ENCODE measurements around the gene WDFY1.

WDFY1 gene, protein sequence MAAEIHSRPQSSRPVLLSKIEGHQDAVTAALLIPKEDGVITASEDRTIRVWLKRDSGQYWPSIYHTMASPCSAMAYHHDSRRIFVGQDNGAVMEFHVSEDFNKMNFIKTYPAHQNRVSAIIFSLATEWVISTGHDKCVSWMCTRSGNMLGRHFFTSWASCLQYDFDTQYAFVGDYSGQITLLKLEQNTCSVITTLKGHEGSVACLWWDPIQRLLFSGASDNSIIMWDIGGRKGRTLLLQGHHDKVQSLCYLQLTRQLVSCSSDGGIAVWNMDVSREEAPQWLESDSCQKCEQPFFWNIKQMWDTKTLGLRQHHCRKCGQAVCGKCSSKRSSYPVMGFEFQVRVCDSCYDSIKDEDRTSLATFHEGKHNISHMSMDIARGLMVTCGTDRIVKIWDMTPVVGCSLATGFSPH

DNA sequence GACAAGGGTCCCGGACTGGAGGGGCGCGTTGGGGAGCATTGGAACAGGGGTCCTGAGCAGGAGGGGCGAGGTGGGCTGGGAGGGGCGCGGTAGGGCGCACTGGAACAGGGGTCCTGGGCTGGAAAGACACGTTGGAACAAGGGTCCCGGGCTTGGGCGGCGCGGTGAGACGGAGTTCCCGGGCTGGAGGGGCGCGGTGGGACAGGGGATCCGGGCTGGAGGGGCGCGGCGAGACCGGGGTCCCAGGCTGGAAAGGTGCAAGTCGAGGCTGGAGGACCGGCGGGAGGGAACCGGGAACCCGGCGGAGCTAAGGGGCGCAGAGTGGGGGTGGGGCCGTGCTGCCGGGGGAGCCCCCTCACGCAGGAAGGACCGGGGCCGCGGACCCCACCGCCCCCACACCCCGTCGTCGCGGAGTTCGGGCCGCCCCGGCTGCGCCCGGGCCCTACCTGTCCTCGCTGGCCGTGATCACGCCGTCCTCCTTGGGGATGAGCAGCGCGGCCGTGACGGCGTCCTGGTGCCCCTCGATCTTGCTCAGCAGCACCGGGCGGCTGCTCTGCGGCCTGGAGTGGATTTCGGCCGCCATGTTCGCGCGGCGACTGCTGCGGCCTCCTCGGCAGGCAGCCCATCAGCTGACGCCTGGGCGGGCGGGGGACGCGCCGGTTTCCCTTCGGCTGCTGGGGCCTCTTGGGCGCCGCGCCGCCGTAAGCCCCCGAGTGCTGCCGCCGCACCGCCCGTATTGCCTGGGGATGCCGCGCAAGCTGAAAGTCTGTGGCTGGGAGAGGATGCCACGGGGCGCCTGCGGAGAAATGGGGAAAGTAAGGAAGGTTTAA is at the start of gene WDFY1:
Gene WDFY1 (minus strand): TSS at position 633 of the 829 bp plus-strand sequence. CDS start 51 bp downstream, at position 582.
- DNase-seq = peak; percentile 80

DNA sequence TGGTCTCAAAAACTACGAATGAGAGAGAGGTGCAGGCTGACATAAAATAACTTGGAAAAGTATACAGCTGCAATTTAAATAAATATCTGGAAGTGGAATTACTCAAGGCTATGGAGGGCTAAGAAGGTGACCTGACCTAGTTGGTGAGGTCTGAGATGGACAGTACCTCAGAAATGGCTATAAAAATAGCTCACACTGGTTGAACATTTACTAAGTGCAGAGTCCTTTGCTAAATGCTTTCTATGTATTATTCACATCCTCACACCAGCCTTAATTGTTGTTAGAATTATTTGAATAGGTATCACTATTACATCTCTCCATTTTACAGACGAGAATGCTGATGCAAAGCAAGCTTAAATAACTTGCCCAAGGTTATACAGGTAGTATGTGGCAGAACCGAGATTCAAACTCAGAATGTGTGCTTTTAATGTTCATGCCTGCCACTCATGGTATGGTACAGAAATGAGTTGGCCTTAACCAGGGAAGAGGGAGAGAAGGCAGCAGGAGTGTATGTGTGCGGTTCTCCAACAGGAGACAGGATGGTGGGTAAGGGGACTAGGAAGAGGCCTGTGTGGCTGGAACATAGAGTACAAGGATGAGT is 49.5 kb upstream of the WDFY1 start:
- DNase-seq = no peak

DNA sequence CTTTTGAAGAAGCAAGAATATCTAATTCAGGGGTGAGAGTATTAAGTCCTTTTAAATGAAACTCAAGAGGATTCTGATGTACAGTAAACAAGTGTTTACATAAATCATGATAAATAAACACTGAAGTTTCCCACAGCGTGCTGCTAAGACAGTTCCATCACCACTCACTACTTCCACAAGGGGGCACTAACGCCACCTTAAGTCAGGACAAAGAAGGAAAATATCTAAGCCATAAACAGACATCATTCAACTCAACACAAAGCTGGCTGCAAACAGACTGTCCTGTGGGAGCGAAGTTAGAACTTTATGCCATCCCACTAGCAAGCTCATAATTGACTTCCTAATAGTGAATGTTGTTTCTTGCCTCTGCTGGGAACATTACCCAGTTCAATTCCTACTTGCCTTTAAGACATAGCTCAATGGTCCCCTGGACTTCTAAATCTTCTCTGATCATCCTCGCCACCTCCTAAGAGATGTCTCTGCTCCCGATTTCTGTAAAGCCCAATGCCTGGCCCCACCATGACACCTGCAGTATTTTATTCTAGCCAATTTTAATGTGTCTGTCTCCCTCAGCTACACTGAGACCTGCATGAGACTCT is 48.6 kb upstream of the WDFY1 start:
- DNase-seq = peak; percentile 67

DNA sequence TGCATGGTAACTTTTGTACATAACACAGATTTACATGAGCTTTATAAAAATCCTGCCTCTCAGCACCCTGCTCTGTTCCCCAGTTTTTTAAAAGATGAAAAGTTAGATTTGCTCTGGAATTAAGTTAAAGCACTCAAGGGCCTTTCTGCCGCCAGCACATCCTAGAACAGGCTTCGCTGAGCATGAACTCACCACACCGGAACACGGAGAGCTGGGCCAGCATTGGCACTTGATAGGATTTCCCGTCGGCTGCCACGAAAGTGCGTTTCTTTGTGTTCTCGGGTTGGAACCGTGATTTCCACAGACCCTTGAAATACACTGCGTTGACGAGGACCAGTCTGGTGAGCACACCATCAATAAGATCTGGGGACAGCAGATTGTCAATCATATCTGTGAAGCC is 46.5 kb upstream of the WDFY1 start:
- DNase-seq = no peak

DNA sequence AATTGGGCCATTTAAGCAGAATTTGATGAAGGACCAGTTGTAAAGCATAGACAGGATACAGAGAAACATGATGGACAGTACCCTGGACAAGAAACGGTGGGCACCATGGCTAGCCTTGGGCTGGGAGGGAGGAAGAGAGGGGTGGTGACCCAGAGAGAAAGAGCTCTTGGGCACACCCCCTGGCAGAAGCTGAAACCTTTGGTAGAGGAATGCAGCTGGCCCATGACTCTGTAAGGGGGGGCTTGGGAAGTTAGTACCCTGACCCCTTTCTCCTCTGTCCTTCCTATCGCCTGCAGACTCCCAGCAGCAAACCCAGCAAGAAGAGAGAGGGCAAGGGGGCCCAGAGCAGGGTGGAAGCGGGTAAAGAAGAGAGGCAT is 44.7 kb upstream of the WDFY1 start:
- no peak for DNase-seq

DNA sequence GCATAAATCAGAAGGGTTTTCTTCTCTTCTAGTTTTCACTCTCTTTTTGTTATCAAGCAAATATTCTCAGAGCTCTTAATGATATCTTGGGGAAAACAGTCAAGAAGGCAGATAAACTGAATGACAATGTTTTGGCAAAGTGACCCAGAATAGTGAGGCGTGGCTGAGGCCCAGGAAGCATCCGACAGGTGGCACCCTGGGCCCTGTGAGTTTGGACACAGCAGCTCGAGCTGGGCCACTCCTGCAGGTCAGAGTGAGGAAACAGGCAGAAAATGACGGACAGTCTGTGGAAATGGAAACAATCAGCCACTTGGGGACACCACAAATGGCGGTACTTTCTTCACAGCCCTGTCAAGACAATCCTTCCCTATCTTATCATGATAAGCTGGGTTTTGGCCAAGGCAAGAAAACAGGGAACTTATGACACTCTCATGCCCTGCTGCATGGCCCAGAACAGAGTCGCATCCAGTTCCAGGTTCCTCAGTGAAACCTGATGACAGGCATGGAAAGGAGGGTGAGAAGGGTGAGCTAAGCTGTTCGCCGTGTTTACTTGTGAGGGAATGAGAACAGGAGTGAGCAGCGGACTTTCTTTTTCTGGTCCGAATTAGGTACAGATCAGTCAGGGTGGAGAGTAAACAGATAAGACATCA is 44.2 kb upstream of the WDFY1 start:
- DNase-seq = no peak

DNA sequence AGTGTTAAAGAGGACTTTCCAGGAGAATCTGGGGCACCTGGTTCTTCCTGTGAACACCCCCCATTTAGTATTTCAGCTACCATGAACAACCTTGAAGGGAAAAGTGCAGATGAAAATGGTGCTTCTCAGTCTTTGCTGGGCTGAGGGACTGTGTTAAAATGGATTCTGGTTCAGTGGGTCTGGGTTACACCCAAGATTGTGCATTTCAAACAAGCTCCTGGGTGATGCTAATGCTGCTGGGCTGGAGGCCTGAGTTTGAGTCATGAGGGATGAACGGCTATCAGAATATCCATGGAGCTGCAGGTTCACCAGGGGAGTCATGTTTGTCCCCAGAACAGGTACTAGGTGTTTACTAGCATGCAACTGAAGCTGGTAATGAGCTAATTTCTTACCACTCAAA is 36.1 kb upstream of the WDFY1 start:
- no peak for DNase-seq

DNA sequence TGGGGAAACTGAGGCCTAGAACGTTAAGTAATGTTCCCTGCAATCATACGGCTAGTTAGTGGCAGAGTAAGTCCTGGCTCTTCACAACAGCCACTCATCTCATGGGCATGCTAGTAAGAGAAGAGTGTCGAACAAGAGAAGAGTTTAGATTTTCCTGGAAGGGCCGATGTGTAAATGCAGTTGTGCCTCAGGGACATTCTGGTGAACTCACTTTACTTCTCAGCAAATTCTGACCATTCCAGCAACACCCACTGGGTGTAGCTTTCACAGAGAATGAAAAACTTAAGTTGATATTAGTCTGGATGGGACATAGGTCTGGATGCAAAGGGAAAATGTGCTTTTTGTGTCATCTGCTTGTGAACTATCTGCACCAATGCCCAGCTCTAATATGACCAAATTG is 35.7 kb upstream of the WDFY1 start:
- DNase-seq = no peak

DNA sequence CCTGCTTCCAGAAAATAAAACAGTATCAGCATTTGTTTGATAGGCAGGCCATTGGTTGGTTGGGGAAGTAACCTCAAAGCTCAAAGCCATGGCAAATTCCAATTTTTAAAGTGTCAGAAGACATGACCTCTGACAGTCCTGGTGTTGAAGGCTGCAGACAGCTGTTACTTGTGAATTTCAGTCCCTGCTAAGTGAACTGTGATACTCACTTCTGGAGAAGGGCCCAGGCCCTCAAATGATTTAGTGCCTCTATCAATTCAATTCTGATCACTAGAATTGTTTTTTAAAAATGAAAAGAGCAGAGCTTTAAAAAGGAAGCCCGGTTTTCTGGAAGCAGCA is 35.2 kb upstream of the WDFY1 start:
- DNase-seq = no peak

DNA sequence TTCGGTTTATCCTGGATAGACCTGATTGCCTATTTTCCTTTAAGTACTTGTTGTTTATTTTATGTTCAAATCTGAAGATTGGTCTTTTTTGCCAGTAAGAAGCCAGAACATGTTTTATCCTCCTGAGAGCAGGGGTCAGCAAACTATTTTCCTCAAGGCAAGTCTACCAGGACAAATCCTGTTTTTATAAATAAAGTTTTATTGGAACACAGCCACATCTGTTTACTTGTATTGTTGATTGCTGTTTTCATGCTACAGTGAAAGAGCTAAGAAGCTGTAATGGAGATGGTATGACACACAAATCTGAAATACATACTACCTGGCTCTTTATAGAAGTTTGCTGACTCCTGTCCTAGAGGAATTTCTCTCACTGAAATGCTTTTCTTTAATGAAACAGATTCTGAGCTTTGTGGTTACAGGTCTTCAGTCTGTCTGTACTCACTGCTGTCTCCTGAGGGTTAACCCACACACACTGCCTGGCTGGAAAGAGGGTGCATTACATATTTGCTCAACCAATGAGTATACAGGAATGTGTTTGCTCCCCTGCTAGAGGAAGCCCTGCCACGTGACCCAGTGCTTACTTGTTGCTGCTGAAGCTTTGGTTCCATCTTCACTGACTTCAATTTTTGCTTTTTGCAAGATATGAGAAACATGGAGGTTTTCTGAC is 34.7 kb upstream of the WDFY1 start:
- no peak for DNase-seq

DNA sequence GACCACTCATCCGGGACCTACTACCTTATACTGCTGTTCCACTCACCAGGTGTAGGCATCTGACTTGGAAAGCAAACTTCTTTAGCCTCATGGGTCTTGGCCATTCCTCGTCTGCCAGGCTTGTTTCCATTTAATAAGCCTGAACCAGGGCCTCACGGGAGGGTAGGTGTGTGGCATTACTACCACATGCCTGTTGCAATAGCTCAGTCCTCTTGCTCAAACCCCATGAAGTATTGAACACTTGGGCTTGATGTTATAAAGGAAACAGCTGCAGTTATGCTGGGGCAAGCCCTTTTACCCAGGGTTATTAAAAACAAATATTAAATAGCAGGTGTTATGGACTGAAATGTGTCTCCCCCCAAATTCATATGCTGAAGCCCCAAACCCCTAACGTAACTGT is 33.3 kb upstream of the WDFY1 start:
- DNase-seq = no peak

DNA sequence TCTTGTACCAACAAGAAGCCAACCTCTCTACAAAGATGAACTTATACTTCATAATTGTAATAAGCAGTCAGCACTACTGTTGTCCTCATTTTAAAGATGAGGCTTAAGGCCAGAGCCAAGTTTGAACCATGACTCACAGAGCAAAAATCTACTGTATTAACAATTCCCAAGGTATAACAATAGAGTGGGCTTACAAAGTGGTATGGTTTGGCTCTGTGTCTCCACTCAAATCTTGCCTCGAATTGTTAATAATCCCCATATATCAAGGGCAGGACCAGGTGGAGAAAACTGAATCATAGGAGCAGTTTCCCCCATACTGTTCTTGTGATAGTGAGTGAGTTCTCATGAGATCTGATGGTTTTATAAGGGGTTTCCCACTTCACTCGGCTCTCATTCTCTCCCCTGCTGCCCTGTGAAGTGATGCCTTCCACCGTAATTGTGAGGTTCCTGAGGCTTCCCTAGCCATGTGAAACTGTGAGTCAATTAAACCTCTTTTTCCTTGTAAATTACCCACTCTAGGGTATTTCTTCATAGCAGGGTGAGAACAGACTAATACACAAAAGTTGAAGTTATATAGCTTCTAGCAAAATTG is 31.6 kb upstream of the WDFY1 start:
- no peak for DNase-seq

DNA sequence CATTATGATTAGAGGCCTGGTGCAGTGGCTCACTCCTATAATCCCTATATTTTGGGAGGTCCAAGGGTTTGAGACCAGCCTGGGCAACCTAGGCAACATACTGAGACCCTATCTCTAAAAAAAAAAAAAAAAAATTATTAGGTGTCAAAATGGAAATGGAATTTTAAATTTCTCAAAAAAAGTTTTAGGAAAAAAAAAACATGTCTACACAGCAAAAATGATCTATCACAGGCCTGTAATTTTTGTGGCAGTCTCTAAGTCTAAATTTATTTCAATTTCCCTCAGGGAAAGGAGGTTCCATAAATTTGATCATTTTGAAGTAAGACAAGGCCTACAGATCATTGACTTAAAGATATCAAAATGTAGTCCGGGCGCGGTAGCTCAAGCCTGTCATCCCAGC is 28.5 kb upstream of the WDFY1 start:
- no peak for DNase-seq

DNA sequence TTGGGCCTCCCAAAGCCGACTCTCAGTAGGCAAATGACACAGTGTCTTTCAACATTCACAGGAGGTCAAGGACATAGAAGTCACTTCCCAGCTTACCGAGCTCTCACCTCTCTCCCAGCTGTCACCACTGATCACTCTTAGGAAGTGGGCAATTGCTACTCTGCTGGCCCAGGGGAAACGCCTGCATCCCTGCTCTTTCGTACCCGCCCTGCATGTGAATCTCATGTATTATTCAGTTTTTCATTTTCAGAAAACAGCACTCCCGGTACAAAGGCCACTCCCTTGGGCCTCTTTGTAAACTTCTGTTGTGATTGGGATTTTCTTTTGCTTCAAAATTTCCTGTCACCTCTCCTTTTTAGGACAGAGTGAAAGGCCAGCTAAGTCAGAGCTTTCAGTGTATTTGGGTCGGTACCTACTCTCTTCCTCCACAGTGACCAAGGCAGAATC is 27.5 kb upstream of the WDFY1 start:
- no peak for DNase-seq

DNA sequence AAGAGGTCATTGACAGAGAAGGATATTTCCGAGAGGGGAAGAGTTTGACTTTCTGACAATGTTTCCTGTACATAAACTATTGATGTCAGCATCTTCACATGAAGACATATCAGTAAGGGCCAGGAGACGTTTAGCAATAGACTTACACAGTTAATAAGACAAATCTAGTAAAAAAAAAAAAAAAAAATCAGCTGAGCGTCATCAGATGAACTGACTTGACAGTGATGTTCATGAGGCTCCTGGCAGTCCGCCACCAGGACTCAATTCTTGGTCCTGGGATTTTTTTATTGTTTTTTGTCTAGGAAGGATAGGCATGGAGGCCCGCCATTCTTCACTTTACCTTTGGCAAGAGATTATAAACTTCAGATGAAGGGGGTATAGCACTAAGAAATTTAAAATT is 26.6 kb upstream of the WDFY1 start:
- no peak for DNase-seq

DNA sequence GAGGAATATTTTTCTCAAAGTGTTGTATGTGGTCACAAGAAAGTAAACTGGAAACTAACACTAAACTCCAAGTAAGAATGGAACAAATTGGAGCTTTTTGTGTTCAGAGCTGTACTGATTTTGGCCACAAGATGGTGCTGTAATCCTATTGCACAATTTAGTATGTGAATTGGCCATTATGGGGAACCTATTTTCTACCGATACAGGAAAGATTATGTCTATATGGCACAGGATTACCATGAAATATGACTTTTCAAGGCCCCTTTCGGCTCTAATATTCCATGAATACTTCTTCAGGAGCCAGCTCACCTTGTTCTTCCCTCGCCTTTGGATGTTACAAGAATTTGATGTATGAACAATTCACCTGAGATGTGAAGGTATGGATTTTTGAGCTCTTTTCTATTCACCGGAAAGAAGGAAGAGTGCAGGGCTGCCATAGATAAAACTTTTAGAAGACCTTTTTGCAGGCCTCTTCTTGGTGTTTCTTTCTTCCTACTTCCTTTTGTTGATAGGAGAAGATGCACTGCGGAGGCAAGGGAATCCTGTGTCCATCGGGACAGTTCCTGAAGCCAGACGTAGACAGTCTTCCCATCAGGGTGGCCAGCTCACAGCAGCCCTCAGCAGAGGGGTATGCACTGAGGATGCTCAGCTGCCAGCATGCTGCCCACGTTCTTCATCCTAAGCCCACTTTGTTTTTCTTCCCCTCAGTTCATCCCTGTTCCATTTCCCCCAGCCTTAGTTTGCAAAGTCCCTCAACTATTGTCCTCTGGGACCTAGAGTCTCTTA is 25.4 kb upstream of the WDFY1 start:
- DNase-seq = peak; percentile 55

DNA sequence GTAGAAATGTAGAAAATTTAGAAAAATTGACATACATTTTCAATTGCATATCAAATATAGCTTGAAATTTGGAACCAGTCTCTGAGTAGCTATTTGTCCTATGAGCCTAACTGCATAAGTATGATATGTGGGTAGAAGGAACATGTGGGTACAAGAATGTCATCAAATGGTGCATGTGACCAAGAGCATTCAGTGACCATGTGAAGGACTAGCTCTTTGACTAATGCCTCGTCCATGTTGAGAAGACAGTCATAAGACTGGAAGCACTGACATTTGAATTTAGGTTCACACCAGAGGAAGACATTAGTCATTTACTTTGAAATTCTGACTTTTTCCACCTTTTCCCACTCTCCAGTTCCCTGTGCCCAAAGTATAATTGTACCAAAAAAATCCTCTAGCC is 24.7 kb upstream of the WDFY1 start:
- DNase-seq = no peak

DNA sequence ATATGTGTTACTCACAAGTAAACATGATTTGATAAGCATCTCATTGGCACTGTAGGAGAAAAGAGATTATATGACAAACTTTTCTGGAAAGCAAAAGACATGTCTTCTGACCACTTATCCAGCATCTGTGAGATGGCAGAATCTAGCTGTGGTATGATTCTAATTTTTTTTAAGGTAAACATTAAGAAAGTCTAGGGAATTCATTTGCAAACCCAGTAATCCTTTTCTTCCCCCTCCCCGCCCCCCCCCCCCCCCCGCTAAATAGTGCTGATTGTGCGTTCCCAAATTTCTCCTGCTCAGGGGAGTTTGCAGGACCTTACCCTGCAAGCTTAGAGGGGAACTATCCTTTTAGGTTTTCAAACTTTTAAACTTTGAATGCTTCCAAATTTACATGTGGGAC is 24.2 kb upstream of the WDFY1 start:
- DNase-seq = no peak

DNA sequence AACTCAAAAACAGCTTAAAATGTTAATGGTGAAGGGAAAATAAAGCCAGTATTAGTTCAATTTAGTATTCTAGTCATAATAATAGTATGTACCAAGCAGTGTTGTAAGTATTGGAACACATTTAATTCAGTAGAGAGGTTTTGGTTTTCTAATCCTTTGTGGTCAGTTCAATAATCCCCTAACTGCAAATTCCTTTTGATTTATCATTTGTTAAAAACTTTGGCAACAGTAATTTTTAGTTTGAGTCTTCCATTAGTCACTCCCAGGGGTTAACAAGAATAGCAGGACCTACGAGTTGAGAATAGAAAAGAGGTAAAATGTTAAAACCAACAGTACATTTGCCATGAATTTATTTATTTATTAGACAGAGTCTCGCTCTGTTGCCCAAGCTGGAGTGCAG is 22.8 kb upstream of the WDFY1 start:
- no peak for DNase-seq

DNA sequence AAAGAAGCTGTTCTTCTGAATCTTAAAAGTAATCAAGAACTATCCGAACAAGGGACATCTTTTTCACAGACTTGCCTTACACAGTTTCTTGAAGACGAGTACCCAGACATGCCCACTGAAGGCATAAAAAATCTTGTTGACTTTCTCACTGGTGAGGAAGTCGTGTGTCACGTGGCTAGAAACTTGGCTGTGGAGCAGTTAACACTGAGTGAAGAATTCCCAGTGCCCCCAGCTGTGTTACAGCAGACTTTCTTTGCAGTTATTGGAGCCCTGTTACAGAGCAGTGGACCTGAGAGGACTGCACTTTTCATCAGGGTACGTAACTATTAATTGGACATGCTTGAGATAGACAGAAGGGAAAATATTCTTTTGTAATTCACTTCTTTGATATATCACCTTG is 14.6 kb upstream of the WDFY1 start:
- no peak for DNase-seq

Measured in activated CD8-positive, alpha-beta memory T cell treated with anti-CD3 and anti-CD28 coated beads, Interleukin-2, amount 50 U/mL, for 4 hours (primary cell).